HepG2 (cell line): ENCODE measurements around the gene MRPL38. TPM values are rescaled to one million over a fixed set of nuclear protein-coding genes. Genes with fewer than 3 reads are reported as not detected.

Source experiments
- AGO2 ChIP-seq: fragments of 200-400 bp; formaldehyde crosslinking; optimal IDR thresholded peaks from 2 replicates; pipeline ENCODE3; 2017; ENCODE audit warnings: mild to moderate bottlenecking, low read depth, low read length, moderate library complexity
- ATF5 ChIP-seq: sonication (generic); formaldehyde crosslinking; IDR thresholded peaks from 2 replicates; pipeline ENCODE4 v1.4.0; 2020; ENCODE audit warnings: mild to moderate bottlenecking, low read depth, missing genetic modification reagents
- FOXO4 ChIP-seq: sonication (generic); formaldehyde crosslinking; conservative IDR thresholded peaks from 2 replicates; pipeline ENCODE4 v1.8.1; 2023; ENCODE audit warnings: missing genetic modification reagents
- GTF2F1 ChIP-seq: fragments of 150-350 bp; IDR thresholded peaks from 2 replicates; pipeline ENCODE4 v1.6.1; 2014; ENCODE audit warnings: low read length
- IKZF4 ChIP-seq: sonication (generic); formaldehyde crosslinking; IDR thresholded peaks from 2 replicates; pipeline ENCODE4 v1.5.1; 2020; ENCODE audit warnings: borderline replicate concordance, mild to moderate bottlenecking, low read depth, missing genetic modification reagents; ENCODE audit errors: not compliant biosample characterization
- KLF13 ChIP-seq: sonication (generic); formaldehyde crosslinking; IDR thresholded peaks from 2 replicates; pipeline ENCODE4 v1.4.0; 2020; ENCODE audit warnings: mild to moderate bottlenecking, missing genetic modification reagents
- NFATC3 ChIP-seq: sonication (generic); formaldehyde crosslinking; IDR thresholded peaks from 2 replicates; pipeline ENCODE4 v1.5.1; 2020; ENCODE audit warnings: mild to moderate bottlenecking, missing genetic modification reagents
- NFE2 ChIP-seq: sonication (generic); formaldehyde crosslinking; IDR thresholded peaks from 2 replicates; pipeline ENCODE4 v1.4.0; 2020; ENCODE audit warnings: missing genetic modification reagents
- NFYB ChIP-seq: sonication (generic); formaldehyde crosslinking; IDR thresholded peaks from 2 replicates; pipeline ENCODE4 v1.4.0; 2020; ENCODE audit warnings: missing genetic modification reagents
- NKX3-1 ChIP-seq: sonication (generic); formaldehyde crosslinking; IDR thresholded peaks from 2 replicates; pipeline ENCODE4 v1.5.0; 2020; ENCODE audit warnings: missing genetic modification reagents
- NR3C1 ChIP-seq: sonication (generic); formaldehyde crosslinking; IDR thresholded peaks from 2 replicates; pipeline ENCODE4 v1.4.0; 2020; ENCODE audit warnings: missing genetic modification reagents
- PLRG1 ChIP-seq: fragments of 450-650 bp; conservative IDR thresholded peaks from 2 replicates; pipeline ENCODE4 v1.6.1; 2016
- POGK ChIP-seq: sonication (generic); formaldehyde crosslinking; conservative IDR thresholded peaks from 2 replicates; pipeline ENCODE4 v1.8.0; 2022; ENCODE audit warnings: mild to moderate bottlenecking, moderate library complexity, missing genetic modification reagents
- PPARG ChIP-seq: conservative IDR thresholded peaks from 2 replicates; pipeline ENCODE4 v1.6.1; 2016; ENCODE audit warnings: missing biosample characterization, missing genetic modification reagents
- RBM22 ChIP-seq: fragments of 200-400 bp; formaldehyde crosslinking; optimal IDR thresholded peaks from 2 replicates; pipeline ENCODE3; 2017; ENCODE audit warnings: mild to moderate bottlenecking, low read length, moderate library complexity
- RNF2 ChIP-seq: fragments of 450-650 bp; conservative IDR thresholded peaks from 2 replicates; pipeline ENCODE4 v1.6.1; 2016; ENCODE audit warnings: low read depth
- RXRB ChIP-seq: IDR thresholded peaks from 2 replicates; pipeline ENCODE4 v1.6.1; 2016; ENCODE audit warnings: borderline replicate concordance, missing genetic modification reagents, missing compliant biosample characterization
- SAP130 ChIP-seq: IDR thresholded peaks from 2 replicates; pipeline ENCODE4 v1.6.1; 2016; ENCODE audit warnings: low read depth
- ZBTB7B ChIP-seq: sonication (generic); formaldehyde crosslinking; IDR thresholded peaks from 2 replicates; pipeline ENCODE4 v1.4.0; 2020; ENCODE audit warnings: missing genetic modification reagents
- ZC3H4 ChIP-seq: sonication (generic); formaldehyde crosslinking; IDR thresholded peaks from 2 replicates; pipeline ENCODE4 v1.4.0; 2020; ENCODE audit warnings: missing genetic modification reagents, borderline replicate concordance
- ZNF180 ChIP-seq: sonication (generic); formaldehyde crosslinking; IDR thresholded peaks from 2 replicates; pipeline ENCODE4 v1.4.0; 2020; ENCODE audit warnings: low read depth, missing genetic modification reagents, borderline replicate concordance
- ZNF431 ChIP-seq: sonication (generic); formaldehyde crosslinking; IDR thresholded peaks from 2 replicates; pipeline ENCODE4 v1.9.0; 2022; ENCODE audit warnings: missing genetic modification reagents, low read depth, mild to moderate bottlenecking, borderline replicate concordance
- ZNF484 ChIP-seq: sonication (generic); formaldehyde crosslinking; IDR thresholded peaks from 2 replicates; pipeline ENCODE4 v1.5.1; 2020; ENCODE audit warnings: mild to moderate bottlenecking, low read depth, missing genetic modification reagents, borderline replicate concordance
- ZNF615 ChIP-seq: sonication (generic); formaldehyde crosslinking; IDR thresholded peaks from 2 replicates; pipeline ENCODE4 v1.5.0; 2020; ENCODE audit warnings: mild to moderate bottlenecking, missing genetic modification reagents, borderline replicate concordance
- ZNF766 ChIP-seq: sonication (generic); formaldehyde crosslinking; IDR thresholded peaks from 2 replicates; pipeline ENCODE4 v1.5.0; 2020; ENCODE audit warnings: missing genetic modification reagents, borderline replicate concordance
- polyA plus RNA-seq, 8 experiments: library from polyadenylated mRNA; depleted of rRNA in 3 of 8; stranded (reverse) in 7 of 8; unstranded in 1 of 8; fragments of >200 nt; fragmentation: Illumina TruSeq in 4 of 8; extraction: Trizol in 4 of 8; gene quantifications; 2 replicates each; pipeline versions ENCODE4 v1.2.1 to v1.2.3, GENCODE V29; 2011 to 2016; ENCODE audit warnings: low read depth in 4 of 8, missing spikeins in 1 of 8, mixed read lengths in 1 of 8; ENCODE audit not compliant: insufficient read depth in 1 of 8
- total RNA-seq, 5 experiments: library from RNA; depleted of rRNA; stranded (reverse); fragments of >200 nt; fragmentation: Illumina TruSeq; extraction: Trizol; gene quantifications; 2 replicates each; pipeline ENCODE4 v1.2.3, GENCODE V29; 2016; ENCODE audit warnings: low read depth in 1 of 5

MRPL38 gene
- total and polyA plus RNA-seq, 2 of the 13 experiments (the other 11 are each of a cell fraction or from before 2014, with no cell fraction given) = 83.7 to 125 TPM

- TF ChIP-seq NR3C1 (CRISPR knock-in tag) (no peak), FOXO4 (CRISPR knock-in tag) (0 out of 2 replicates have a peak, but pooled peaks have one; percentile 2), SAP130 (CRISPR knock-in tag) (peak; percentile 99), ATF5 (CRISPR knock-in tag) (no peak), IKZF4 (no peak), NKX3-1 (CRISPR knock-in tag) (0 out of 2 replicates have a peak, but pooled peaks have one; percentile 47), ZNF766 (CRISPR knock-in tag) (peak; percentile 59; the same call in 1 of the 2 replicates), GTF2F1 (no peak), KLF13 (CRISPR knock-in tag) (no peak), ZBTB7B (peak; percentile 89; the same call in 1 of the 2 replicates), ZNF180 (CRISPR knock-in tag) (no peak), POGK (CRISPR knock-in tag) (peak; percentile 94), ZC3H4 (CRISPR knock-in tag) (peak; percentile 95), PLRG1 (no peak), ZNF615 (CRISPR knock-in tag) (no peak; the same call in 1 of the 2 replicates), RBM22 (peak; percentile 100), RXRB (CRISPR knock-in tag) (peak; percentile 86), NFYB (CRISPR knock-in tag) (peak; percentile 53; the same call in 1 of the 2 replicates), RNF2 (no peak; the same call in 1 of the 2 replicates), AGO2 (peak; percentile 100), NFATC3 (0 out of 2 replicates have a peak, but pooled peaks have one; percentile 72), ZNF431 (CRISPR knock-in tag) (peak; percentile 18; the same call in 1 of the 2 replicates), ZNF484 (0 out of 2 replicates have a peak, but pooled peaks have one; percentile 53), NFE2 (CRISPR knock-in tag) (no peak), PPARG (CRISPR knock-in tag) (peak; percentile 63)
Observed at GRCh38 chr17:75940727-75941441, 36.2 kb upstream of the MRPL38 start, which contains the start of gene FBF1 (continued).
